Ovary (tissue), 3 donors: ENCODE results near the gene UMOD.

Experiments
- CTCF ChIP-seq, 3 donors: fragments of 450-650 bp in 2 of 3; fragments of 200-600 bp in 1 of 3; IDR thresholded peaks; one replicate each; pipeline versions ENCODE4 v1.5.1 to v1.8.0; 2016 to 2022; ENCODE audit warnings: antibody characterized with exemption in 3 of 3, mild to moderate bottlenecking in 1 of 3
- EP300 ChIP-seq: sonication (generic); formaldehyde crosslinking; IDR thresholded peaks from one replicate; pipeline ENCODE4 v1.6.1; 2017; ENCODE audit warnings: antibody characterized with exemption
- POLR2A ChIP-seq: fragments of 450-650 bp; IDR thresholded peaks from one replicate; pipeline ENCODE4 v1.6.1; 2017; ENCODE audit warnings: antibody characterized with exemption, mild to moderate bottlenecking, moderate library complexity
- donor health status: DM: no; HTN: no; CAD: no.

- TF ChIP-seq CTCF (IDR thresholded peaks at IDR 0.05), result no peak
- no peak for TF ChIP-seq POLR2A
- no peak for TF ChIP-seq EP300
Observed at GRCh38 chr16:20323591-20324117, 28.9 kb downstream of the UMOD start.
